Measurements from ENCODE around the gene ASIC4.

- TF ChIP-seq EZH2phosphoT487 (IDR thresholded peaks at IDR 0.05; ENCODE audit: borderline replicate concordance, low read depth, low read length) = no peak
- no peak for TF ChIP-seq CTCF (conservative IDR thresholded peaks at IDR 0.05; ENCODE audit: low read length)
Measured at GRCh38 chr2:219496247-219496824, 17.9 kb upstream of the ASIC4 start.

Measured in OCI-LY7 (cell line).